GM10266 (cell line): Measurements from ENCODE around the gene TMEM132D.

Experiments used
- DNase-seq: peaks from one replicate; pipeline ENCODE4 v3.0.0; 2012; ENCODE audit errors: extremely low spot score
- TF ChIP-seq, protein P1 (sequence below): IDR thresholded peaks from 2 replicates; pipeline ENCODE4 v1.5.1; 2012; ENCODE audit warnings: mild to moderate bottlenecking, low read depth; ENCODE audit not compliant: control insufficient read depth, insufficient read depth; ENCODE audit errors: missing control alignments

TMEM132D gene

DNA sequence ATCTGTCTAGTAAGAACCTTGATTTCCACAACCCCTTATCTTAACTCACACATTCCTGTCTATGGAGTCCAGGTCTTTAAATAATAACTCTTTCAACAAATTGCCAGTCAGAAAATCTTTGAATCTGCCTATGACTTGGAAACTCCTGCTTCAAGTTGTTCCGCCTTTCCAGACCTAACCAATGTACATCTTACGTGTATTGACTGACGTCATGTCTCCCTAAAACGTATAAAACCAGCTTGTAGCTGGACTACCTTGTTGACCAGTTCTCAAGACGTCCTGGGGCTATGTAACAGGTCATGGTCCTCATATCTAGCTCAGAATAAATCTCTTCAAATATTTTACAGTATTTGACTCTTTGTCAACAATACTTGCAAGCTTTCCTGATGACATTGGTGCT is 337.0 kb downstream of the TMEM132D start:
- TF ChIP-seq, protein P1, sequence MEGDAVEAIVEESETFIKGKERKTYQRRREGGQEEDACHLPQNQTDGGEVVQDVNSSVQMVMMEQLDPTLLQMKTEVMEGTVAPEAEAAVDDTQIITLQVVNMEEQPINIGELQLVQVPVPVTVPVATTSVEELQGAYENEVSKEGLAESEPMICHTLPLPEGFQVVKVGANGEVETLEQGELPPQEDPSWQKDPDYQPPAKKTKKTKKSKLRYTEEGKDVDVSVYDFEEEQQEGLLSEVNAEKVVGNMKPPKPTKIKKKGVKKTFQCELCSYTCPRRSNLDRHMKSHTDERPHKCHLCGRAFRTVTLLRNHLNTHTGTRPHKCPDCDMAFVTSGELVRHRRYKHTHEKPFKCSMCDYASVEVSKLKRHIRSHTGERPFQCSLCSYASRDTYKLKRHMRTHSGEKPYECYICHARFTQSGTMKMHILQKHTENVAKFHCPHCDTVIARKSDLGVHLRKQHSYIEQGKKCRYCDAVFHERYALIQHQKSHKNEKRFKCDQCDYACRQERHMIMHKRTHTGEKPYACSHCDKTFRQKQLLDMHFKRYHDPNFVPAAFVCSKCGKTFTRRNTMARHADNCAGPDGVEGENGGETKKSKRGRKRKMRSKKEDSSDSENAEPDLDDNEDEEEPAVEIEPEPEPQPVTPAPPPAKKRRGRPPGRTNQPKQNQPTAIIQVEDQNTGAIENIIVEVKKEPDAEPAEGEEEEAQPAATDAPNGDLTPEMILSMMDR: no peak
- no peak for DNase-seq

DNA sequence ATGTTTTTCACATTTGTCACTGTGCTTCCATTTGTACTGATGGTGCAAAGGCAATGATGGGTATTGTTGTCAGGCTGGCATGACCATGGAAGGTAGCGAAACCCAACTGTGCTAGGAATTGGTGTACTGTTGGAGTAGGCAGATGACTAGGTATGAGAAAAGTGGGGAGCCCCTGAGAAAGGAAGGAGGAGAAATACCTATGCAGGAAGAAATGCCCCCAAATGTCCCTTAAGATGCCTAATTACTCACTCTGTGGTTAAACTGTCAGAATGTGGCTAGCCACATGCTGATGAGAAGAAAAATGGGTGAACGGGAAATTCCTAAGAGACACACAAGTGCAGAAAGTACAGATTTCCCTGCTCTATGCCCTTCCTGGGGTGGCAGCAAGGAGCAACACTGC is 339.1 kb downstream of the TMEM132D start:
- DNase-seq: no peak
- TF ChIP-seq, protein P1: no peak

DNA sequence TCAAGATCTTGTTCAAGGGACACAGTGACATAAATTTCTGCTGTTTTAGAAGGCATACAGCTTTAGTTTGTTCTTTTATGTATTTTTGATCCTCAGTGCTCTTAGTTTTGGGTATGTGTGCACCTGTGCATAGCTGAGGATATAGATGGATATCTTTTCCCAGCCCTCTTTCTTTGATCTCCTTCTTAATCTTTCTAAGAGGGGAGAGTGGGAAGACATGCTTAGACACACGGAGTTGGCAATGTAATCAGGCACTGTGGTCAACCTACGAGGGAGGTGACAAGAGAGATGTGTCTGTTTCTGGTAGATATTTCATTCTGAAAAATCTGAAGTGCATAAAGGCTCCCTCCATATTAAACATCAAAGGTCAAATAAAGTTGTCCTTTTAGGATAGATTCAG is 340.6 kb downstream of the TMEM132D start:
- DNase-seq: no peak
- TF ChIP-seq, protein P1: no peak

DNA sequence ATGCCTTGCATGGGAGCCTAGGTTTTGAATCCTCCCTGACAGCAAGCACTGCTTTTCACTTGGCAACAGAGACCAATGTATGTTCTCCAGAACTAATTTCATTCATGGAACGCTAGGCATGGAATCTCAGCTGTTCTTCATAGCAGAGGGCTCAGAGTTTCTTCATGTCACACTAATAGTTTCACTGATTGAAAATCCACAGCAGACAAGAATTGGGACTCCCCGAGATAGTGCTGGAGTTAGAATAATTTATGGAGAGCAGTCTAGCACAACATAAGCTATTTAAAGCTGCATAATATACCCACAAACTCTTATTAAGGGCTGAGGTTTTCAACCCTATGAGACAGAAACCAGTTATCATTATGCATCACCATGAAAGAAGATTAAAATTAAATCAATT is 342.5 kb downstream of the TMEM132D start:
- TF ChIP-seq, protein P1: no peak
- no peak for DNase-seq

DNA sequence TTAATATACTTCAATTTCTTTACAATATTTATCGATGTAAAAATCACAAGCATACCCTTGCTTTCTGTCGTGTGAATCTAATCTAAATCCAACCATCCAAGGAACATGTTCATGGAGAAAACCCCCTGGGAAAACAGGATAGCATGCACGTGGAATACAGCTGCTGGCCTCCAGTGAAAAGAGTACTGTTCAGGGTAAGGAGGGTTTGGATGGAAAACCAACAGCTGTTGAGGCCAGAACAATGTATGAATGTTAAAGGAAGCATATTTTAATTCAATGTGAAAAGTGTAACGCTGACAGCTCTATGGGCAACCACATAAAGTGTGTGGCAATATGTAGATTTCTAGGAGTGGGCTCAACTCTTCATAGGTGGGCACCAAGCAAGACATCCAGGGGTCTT is 344.0 kb downstream of the TMEM132D start:
- DNase-seq: no peak
- TF ChIP-seq, protein P1: no peak

DNA sequence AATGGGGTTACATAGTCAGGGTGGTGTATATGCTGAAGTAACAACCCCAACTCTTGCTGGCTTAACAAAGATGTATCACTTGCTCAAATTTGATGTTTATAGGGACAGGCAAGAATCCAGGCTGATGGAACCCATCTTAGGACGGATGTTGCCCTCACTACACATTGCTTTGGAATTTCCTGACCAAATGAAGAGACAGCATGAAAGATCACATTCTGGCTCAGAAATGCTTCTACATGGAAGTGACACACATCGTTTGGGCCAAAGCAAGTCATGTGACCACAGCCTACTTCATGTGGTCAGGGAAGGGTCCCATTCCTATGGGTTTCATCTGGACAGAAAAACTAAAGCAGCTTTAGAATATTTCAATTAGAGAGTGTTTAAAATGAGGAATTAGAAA is 345.8 kb downstream of the TMEM132D start:
- DNase-seq: no peak

DNA sequence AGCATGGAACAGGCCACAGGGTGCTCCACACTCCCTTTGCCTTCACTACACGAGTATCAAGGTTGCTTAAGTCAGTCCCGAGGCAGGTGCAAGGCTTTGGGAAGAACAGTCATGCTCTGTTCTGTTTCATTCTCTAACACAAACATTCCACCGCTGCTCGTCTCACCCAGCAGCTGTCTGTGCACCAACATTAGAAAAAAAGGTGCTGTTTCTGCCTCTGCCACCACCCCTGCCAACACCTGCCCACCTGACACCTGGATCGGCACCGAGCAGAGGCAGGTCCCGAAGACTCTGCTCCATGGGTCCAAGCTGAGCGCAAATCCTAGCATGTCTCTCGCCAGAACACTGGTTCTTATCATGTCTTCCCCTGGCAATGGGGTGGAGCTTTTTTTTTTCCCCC is 347.7 kb downstream of the TMEM132D start:
- TF ChIP-seq, protein P1: no peak
- DNase-seq: no peak

More for the DNA sequence above, 345.8 kb downstream of the TMEM132D start:
- TF ChIP-seq, protein P1: no peak
